Measurements from ENCODE around the gene HENMT1.

Gene HENMT1

DNA sequence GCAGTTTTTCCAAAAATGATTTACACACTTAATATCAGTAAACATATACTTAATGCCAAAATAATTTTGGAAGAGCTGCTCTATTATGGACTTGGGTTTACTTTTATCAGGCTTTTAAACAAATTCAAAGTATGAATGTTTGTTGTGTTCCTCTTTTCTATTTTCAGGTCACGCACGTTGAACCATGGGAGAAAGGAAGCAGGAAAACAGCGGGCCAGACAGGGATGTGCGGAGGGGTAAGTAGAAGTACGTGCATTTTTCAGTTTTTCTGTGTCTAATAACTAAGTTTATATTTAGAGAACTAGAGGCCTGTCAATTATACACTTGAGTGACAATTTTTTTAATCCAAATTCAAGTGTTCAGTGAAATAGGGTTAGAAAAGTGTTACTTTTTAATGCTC, 34.6 kb upstream of the HENMT1 start:
- Histone ChIP-seq H3K27me3 (ENCODE audit: insufficient read depth, poor library complexity, severe bottlenecking) (no peaks in the 10 kb centered on the region), H3K27ac (replicated peaks) (no peak overlapping the region), H3K4me3 (replicated peaks; ENCODE audit: insufficient read depth, low read length) (peak overlapping the region; percentile 88)
- peak; percentile 91 for TF ChIP-seq SPI1 (IDR thresholded peaks at IDR 0.05; ENCODE audit: borderline replicate concordance, low read depth)
- TF ChIP-seq, protein P1, sequence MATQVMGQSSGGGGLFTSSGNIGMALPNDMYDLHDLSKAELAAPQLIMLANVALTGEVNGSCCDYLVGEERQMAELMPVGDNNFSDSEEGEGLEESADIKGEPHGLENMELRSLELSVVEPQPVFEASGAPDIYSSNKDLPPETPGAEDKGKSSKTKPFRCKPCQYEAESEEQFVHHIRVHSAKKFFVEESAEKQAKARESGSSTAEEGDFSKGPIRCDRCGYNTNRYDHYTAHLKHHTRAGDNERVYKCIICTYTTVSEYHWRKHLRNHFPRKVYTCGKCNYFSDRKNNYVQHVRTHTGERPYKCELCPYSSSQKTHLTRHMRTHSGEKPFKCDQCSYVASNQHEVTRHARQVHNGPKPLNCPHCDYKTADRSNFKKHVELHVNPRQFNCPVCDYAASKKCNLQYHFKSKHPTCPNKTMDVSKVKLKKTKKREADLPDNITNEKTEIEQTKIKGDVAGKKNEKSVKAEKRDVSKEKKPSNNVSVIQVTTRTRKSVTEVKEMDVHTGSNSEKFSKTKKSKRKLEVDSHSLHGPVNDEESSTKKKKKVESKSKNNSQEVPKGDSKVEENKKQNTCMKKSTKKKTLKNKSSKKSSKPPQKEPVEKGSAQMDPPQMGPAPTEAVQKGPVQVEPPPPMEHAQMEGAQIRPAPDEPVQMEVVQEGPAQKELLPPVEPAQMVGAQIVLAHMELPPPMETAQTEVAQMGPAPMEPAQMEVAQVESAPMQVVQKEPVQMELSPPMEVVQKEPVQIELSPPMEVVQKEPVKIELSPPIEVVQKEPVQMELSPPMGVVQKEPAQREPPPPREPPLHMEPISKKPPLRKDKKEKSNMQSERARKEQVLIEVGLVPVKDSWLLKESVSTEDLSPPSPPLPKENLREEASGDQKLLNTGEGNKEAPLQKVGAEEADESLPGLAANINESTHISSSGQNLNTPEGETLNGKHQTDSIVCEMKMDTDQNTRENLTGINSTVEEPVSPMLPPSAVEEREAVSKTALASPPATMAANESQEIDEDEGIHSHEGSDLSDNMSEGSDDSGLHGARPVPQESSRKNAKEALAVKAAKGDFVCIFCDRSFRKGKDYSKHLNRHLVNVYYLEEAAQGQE (IDR thresholded peaks at IDR 0.05; ENCODE audit: insufficient replicate concordance, low read depth) = no peak
- peak in 1 of 2 experiments; percentile 29 for DNase-seq (ENCODE audit: low read depth in 1 of 2, low spot score in 1 of 2)

DNA sequence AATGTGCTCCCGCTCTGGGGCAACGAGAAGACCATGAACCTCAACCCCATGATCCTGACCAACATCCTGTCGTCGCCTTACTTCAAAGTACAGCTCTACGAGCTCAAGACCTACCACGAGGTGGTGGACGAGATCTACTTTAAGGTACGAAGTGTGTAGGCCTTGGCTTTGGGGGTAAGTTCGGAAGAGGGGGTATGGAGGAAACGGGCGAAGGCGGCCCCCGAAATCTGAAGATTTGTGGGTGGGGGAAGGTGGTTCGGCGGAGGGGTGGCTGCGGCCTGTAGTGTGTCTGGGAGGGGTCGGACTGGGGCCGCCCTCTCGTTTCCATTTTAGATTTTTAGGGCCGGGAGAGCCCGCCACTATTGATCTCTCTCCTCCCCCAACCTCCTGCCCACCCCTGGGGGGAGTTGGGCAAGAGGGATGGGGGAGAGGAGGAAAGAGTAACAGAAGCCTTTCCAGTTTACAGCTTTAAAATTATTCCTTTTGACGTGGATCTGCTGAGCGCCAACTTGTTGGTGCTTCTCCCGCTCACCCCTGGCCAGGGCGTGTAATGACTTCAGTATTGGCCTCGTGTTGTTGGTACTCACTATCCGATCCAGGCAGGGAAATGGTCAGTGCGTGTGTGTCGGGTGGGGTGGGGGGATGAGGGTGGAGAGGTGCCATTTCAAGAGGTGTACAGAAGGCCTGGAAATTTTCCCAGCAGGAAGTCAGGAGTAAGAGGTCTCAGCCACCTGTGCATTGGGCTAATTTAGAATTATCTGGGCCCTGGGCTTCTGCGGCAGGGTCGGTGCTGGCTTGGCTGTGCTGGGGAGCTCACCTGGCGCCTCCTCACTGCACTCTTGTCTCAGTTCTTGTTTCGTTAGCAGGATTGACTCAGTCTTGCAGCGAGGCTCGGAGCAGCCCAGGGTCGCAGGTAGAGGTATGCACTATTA, 32.1 kb upstream of the HENMT1 start:
- H3K27ac ChIP-seq (replicated peaks) = peak overlapping the region; percentile 96
- H3K4me3 ChIP-seq (replicated peaks; ENCODE audit: insufficient read depth, low read length) = peak overlapping the region; percentile 88
- H3K27me3 ChIP-seq (ENCODE audit: insufficient read depth, poor library complexity, severe bottlenecking) = no peaks in the 10 kb centered on the region
- no peak for TF ChIP-seq SPI1 (IDR thresholded peaks at IDR 0.05; ENCODE audit: borderline replicate concordance, low read depth)
- TF ChIP-seq POLR2AphosphoS5 (IDR thresholded peaks at IDR 0.05; ENCODE audit: low read depth) = no peak
- TF ChIP-seq GABPA (IDR thresholded peaks at IDR 0.05; ENCODE audit: low read depth) = no peak
- TF ChIP-seq, protein P1 (IDR thresholded peaks at IDR 0.05; ENCODE audit: insufficient replicate concordance, low read depth) = no peak
- TF ChIP-seq, protein P2, sequence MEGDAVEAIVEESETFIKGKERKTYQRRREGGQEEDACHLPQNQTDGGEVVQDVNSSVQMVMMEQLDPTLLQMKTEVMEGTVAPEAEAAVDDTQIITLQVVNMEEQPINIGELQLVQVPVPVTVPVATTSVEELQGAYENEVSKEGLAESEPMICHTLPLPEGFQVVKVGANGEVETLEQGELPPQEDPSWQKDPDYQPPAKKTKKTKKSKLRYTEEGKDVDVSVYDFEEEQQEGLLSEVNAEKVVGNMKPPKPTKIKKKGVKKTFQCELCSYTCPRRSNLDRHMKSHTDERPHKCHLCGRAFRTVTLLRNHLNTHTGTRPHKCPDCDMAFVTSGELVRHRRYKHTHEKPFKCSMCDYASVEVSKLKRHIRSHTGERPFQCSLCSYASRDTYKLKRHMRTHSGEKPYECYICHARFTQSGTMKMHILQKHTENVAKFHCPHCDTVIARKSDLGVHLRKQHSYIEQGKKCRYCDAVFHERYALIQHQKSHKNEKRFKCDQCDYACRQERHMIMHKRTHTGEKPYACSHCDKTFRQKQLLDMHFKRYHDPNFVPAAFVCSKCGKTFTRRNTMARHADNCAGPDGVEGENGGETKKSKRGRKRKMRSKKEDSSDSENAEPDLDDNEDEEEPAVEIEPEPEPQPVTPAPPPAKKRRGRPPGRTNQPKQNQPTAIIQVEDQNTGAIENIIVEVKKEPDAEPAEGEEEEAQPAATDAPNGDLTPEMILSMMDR (IDR thresholded peaks at IDR 0.05; ENCODE audit: insufficient read depth, low read length) = no peak
- peak in 1 of 2 experiments; percentile 67 for DNase-seq (ENCODE audit: low read depth in 1 of 2, low spot score in 1 of 2)

- no peaks in the 10 kb centered on the region for H3K27me3 ChIP-seq (ENCODE audit: insufficient read depth, poor library complexity, severe bottlenecking)
- TF ChIP-seq SPI1 (IDR thresholded peaks at IDR 0.05; ENCODE audit: borderline replicate concordance, low read depth) (no peak), GABPA (IDR thresholded peaks at IDR 0.05; ENCODE audit: low read depth) (peak; percentile 76), POLR2AphosphoS5 (IDR thresholded peaks at IDR 0.05; ENCODE audit: low read depth) (peak; percentile 94)
- TF ChIP-seq, protein P2 (IDR thresholded peaks at IDR 0.05; ENCODE audit: insufficient read depth, low read length) = no peak
- TF ChIP-seq, protein P1 (IDR thresholded peaks at IDR 0.05; ENCODE audit: insufficient replicate concordance, low read depth) = peak; percentile 64
- H3K4me3 ChIP-seq (replicated peaks; ENCODE audit: insufficient read depth, low read length) = peak within 1 kb of the TSS; percentile 88
- peak within 1 kb of the TSS; percentile 96 for H3K27ac ChIP-seq (replicated peaks)
- DNase-seq (ENCODE audit: low read depth in 1 of 2, low spot score in 1 of 2) = peak; percentile 83 to 95
These were observed 31.2 kb upstream of the HENMT1 start, which contains the start of gene PRPF38B for GRCh38 chr1:108691942-108692723. Gene PRPF38B, plus strand, starts transcription at chr1:108692310. Its CDS starts 282 bp downstream, at chr1:108692592.
